GM19452 (cell line): ENCODE data around the gene TMEM135.

Source experiments
- ATAC-seq: cut with Tn5 transposase; IDR thresholded peaks from one replicate; pipeline ENCODE4 v1.9.1; 2021; ENCODE audit not compliant: unreplicated experiment

The TMEM135 gene

GRCh38 chr11:87298155-87298554 is 260.4 kb downstream of the TMEM135 start:
- no peak for ATAC-seq

GRCh38 chr11:87299041-87299481 is 261.3 kb downstream of the TMEM135 start:
- ATAC-seq = no peak

GRCh38 chr11:87300640-87301380 is 263.1 kb downstream of the TMEM135 start:
- ATAC-seq = no peak

- ATAC-seq = no peak
These were observed 264.2 kb downstream of the TMEM135 start for GRCh38 chr11:87301785-87302540.

DNA sequence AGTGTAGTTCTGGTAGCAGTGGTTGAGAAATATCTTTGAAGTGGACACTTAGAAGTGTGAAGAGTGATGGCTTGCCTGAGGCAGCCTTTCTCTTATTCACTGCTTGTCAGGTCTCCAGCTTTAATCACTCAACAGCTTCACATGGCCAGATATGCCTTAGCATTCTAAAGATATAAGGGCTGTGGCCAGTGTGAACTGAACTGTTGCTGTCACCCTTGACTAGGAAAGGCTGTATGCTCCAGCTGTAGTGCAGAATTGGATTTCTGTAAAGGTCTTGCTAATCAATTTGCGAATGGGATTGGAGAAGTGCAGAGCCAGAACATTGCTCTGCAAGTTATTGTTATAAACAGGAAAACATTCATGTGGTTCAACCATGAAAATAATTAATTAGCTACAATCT is 266.7 kb downstream of the TMEM135 start:
- no peak for ATAC-seq

- no peak for ATAC-seq
These were observed 268.6 kb downstream of the TMEM135 start for GRCh38 chr11:87306262-87306851.

DNA sequence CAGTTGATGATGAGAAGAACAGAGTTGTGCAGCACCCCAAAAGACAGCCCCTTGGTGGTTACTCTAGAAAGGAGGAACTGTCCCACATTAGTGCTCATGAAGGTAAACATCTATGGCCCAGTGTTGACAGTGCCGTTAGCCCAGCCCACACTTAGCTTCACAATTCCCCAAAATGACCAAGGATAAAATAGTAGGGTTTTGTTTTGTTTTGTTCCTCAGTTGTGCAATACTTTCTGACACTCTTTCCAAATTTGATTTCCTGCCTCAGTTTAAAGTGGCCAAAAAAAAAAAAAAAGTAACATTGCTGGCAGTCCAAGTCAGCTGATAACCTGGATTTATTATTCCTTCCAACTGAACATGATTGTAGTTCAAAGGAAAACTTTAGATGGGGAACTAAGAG is 269.4 kb downstream of the TMEM135 start:
- no peak for ATAC-seq

- no peak for ATAC-seq
These were observed 277.5 kb downstream of the TMEM135 start for GRCh38 chr11:87315229-87315628.

DNA sequence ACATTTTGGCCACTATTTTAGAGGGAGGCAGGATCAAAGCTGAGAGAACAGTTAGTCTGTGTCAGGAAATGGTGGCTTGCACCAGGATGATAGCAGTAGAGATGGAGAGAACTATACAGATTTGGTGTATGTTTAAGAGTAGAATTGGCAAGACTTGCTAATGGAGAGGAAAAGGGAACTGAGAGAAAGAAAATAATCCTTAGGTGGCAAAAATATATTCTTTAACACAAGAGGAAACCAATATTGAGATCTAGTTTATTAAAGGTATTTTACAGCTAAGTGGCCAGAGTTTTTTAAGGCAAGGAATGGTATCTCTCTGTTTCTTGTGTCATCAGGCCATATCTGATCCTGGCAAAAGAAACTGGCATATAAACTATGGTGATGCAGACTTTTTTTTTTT is 278.8 kb downstream of the TMEM135 start:
- no peak for ATAC-seq

DNA sequence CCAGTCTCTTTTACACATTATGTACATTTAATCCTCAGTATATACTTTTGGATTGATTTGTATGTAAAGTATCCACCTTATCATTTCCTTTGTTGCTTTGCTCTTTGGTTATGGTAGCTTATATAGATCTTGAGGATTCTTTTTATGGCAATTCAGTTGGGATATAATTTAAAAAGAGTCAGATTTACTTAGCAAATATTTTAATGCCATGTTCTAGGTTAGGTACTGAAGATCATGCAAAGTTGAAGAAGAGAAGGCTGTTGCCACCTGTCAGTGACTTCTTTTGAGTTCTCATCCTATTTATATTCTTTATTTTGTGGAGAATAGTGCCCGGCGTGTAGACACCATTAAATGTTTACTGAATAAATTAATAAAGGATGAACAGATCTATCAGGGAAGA is 279.7 kb downstream of the TMEM135 start:
- no peak for ATAC-seq

DNA sequence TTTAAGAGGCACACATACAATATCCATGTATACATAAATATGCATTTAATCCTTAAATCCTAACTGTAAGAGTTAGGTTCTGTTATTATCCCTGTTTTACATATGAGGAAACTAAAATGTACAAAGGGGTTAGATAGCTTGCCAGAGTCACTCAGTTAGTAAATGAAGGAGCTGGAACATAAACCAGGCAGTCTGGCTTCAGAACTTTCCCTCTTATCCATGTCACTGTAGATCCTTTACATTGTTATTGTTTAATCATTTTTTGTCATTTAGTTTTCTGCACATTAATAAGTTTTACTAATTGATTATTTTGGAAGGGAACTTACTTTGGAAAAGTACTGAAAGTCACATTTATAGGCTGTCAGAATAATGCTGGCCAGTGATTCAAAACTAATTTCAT is 282.4 kb downstream of the TMEM135 start:
- no peak for ATAC-seq

DNA sequence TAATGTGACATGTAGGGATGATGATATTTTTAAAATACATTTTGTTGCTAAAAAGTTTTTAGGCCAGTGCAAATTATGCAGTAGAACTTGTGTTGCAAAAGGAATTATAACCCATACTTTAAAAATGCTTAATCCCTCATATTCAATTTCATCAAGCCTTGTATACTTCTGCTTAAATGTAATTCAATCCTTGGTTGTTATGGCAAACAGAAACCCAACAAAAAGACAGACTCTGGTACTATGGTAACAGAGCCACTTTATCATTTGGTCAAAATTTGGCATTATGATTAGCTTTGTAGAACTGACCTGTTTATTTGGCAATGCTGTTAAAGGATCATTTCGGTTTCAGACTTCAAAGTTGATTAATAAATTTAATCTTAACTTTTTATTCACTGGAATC is 284.8 kb downstream of the TMEM135 start:
- ATAC-seq = no peak

- no peak for ATAC-seq
These were observed 286.2 kb downstream of the TMEM135 start for GRCh38 chr11:87323899-87324298.

- no peak for ATAC-seq
These were observed 287.2 kb downstream of the TMEM135 start for GRCh38 chr11:87324817-87325489.

DNA sequence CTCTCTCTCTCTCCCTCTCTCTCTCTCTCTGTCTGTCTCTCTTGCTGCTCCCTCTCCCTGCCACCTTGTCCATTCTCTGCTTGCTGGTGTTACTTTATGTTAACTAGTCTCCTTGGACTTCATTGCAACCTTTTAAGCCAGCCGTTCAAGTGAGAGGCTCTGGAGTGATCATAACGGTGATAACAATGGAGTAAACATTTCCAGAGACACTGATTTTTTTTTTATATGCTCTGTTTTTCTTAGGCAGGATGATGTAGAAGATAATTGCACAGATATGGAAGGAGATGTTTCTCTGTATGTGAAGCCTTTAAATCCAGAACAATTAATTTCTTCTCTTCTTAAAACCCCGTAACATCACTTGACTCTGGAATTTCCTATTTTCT is 287.7 kb downstream of the TMEM135 start:
- ATAC-seq = no peak

DNA sequence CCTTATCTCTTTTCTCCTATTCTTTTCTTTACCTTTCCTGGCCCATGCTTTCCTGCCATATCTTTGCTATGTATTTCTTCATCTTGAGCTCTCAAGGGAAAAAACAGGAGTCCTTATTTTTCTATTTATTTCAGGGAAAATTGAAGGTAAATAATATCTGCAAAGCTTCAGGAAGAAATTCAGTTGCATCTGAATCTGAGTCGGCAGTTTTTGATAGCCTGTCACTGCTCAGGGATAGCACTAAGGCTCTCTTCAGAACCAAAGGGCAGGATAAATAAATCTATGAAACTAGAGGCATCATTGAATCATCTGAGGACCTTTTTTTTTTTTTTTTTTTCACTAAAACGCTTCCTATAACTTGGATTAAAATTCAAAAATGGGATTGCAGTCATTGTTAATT is 288.9 kb downstream of the TMEM135 start:
- no peak for ATAC-seq

DNA sequence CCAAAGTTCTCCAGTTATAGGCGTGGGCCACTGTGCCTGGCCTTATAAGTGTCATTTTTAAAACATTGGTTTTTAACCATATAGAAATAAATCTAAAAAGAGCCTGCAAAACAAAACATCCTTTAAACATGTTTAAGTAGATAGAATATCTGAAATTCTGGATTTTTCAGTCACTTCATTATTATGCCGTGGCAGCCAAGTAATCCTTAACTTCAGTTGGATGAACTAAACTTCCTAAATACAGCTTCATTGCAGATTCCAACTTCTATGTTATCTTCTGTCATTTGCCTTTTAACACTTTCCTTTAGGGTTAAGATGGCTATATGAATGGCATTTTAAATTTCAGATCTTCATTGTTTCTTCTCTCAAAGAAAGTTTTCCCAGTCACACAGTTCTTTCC is 291.4 kb downstream of the TMEM135 start:
- no peak for ATAC-seq

- no peak for ATAC-seq
These were observed 292.5 kb downstream of the TMEM135 start for GRCh38 chr11:87330187-87330601.

GRCh38 chr11:87331273-87331672 is 293.5 kb downstream of the TMEM135 start:
- ATAC-seq = no peak

DNA sequence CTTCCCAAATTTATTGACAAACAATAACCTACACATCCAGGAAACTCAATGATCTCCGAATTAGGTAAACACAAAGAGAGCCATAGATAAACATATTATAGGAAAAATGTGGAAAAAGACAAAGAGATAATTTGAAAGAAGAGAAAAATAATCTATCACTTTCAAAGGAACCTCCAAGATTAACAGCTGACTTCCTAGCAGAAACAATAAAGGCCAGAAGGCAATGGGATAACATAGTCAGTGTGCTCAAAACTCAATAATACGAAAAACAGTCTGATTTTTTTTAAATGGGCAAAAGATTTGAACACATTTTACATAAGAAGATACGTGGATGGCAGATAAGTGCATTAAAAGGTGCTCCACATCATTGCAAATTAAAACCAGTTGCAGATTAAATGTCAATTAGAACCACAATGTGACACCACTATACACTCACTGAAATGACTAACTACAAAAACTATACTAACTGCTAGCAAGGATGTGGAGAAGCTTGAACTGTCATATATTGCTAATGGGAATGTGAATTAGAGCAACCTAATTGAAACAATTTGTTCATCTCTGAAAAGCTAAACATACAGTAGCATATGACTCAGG is 300.4 kb downstream of the TMEM135 start:
- no peak for ATAC-seq

GRCh38 chr11:87339416-87339815 is 301.7 kb downstream of the TMEM135 start:
- no peak for ATAC-seq
